ENCODE data around the gene CHRM1.
A peak's percentile ranks its signal among the peaks of the same experiment; 100 is the strongest.

The CHRM1 gene

GRCh38 chr11:62902932-62903331, 18.2 kb downstream of the CHRM1 start:
- Mint-ChIP-seq H3K9me3 (no peaks in the 10 kb centered on the region), H3K27me3 (peaks cover 55% of the 10 kb centered on the region), H3K27ac (no peak overlapping the region), H3K4me3 (no peak overlapping the region), H3K36me3 (ENCODE audit: low read depth) (no peaks in the 10 kb centered on the region), H3K4me1 (ENCODE audit: low read depth) (peaks cover 35% of the 10 kb centered on the region)
- intact Hi-C loops (cut with micrococcal nuclease), result no loop called here

- Mint-ChIP-seq H3K27me3 (peaks cover 40% of the 10 kb centered on the region), H3K27ac (no peak overlapping the region), H3K4me1 (ENCODE audit: low read depth) (peaks cover 21% of the 10 kb centered on the region)
Observed at GRCh38 chr11:62898027-62898426, 23.1 kb downstream of the CHRM1 start.

GRCh38 chr11:62897311-62897710, 23.9 kb downstream of the CHRM1 start:
- no peak overlapping the region for H3K27ac Mint-ChIP-seq
- no peaks in the 10 kb centered on the region for H3K9me3 Mint-ChIP-seq
- H3K36me3 Mint-ChIP-seq (ENCODE audit: low read depth), result no peaks in the 10 kb centered on the region
- H3K27me3 Mint-ChIP-seq, result peaks cover 39% of the 10 kb centered on the region
- H3K4me3 Mint-ChIP-seq, result no peak overlapping the region
- intact Hi-C loops (cut with micrococcal nuclease), result no loop called here
- H3K4me1 Mint-ChIP-seq (ENCODE audit: low read depth), result peaks cover 14% of the 10 kb centered on the region

More at GRCh38 chr11:62898027-62898426, 23.1 kb downstream of the CHRM1 start:
- Mint-ChIP-seq H3K4me3 (no peak overlapping the region), H3K36me3 (ENCODE audit: low read depth) (no peaks in the 10 kb centered on the region), H3K9me3 (no peaks in the 10 kb centered on the region)
- intact Hi-C loops (cut with micrococcal nuclease), result no loop called here

- Mint-ChIP-seq H3K27me3 (peaks cover 33% of the 10 kb centered on the region), H3K36me3 (ENCODE audit: low read depth) (no peaks in the 10 kb centered on the region), H3K27ac (no peak overlapping the region), H3K9me3 (no peaks in the 10 kb centered on the region), H3K4me1 (ENCODE audit: low read depth) (peaks cover 11% of the 10 kb centered on the region), H3K4me3 (no peak overlapping the region)
- intact Hi-C loops (cut with micrococcal nuclease), result no loop called here
Observed at GRCh38 chr11:62896049-62896448, 25.1 kb downstream of the CHRM1 start.

- intact Hi-C loops (cut with micrococcal nuclease), result no loop called here
- Mint-ChIP-seq H3K36me3 (ENCODE audit: low read depth) (no peaks in the 10 kb centered on the region), H3K4me1 (ENCODE audit: low read depth) (peaks cover 16% of the 10 kb centered on the region), H3K27me3 (peaks cover 27% of the 10 kb centered on the region), H3K9me3 (no peaks in the 10 kb centered on the region), H3K4me3 (no peak overlapping the region), H3K27ac (no peak overlapping the region)
Observed at GRCh38 chr11:62895501-62895900, 25.7 kb downstream of the CHRM1 start.

GRCh38 chr11:62892077-62892922, 28.9 kb downstream of the CHRM1 start:
- H3K27ac Mint-ChIP-seq, result no peak overlapping the region
- H3K9me3 Mint-ChIP-seq, result no peaks in the 10 kb centered on the region
- intact Hi-C loops (cut with micrococcal nuclease), result no loop called here
- H3K4me1 Mint-ChIP-seq (ENCODE audit: low read depth), result peaks cover 44% of the 10 kb centered on the region
- H3K27me3 Mint-ChIP-seq, result peaks cover 7% of the 10 kb centered on the region
- peaks cover 29% of the 10 kb centered on the region for H3K36me3 Mint-ChIP-seq (ENCODE audit: low read depth)
- H3K4me3 Mint-ChIP-seq, result no peak overlapping the region

- H3K4me1 Mint-ChIP-seq (ENCODE audit: low read depth), result peaks cover 60% of the 10 kb centered on the region
- intact Hi-C loops (cut with micrococcal nuclease), result no loop called here
- peak overlapping the region; percentile 65 for H3K27ac Mint-ChIP-seq
Observed at GRCh38 chr11:62889484-62890437, 31.4 kb downstream of the CHRM1 start.

GRCh38 chr11:62889126-62889483, 32.1 kb downstream of the CHRM1 start:
- Mint-ChIP-seq H3K9me3 (no peaks in the 10 kb centered on the region), H3K27ac (peak overlapping the region; percentile 22), H3K27me3 (no peaks in the 10 kb centered on the region), H3K4me1 (ENCODE audit: low read depth) (peaks cover 63% of the 10 kb centered on the region), H3K4me3 (no peak overlapping the region), H3K36me3 (ENCODE audit: low read depth) (peaks cover 61% of the 10 kb centered on the region)
- intact Hi-C loops (cut with micrococcal nuclease), result no loop called here

More at GRCh38 chr11:62889484-62890437, 31.4 kb downstream of the CHRM1 start:
- no peaks in the 10 kb centered on the region for H3K9me3 Mint-ChIP-seq
- H3K36me3 Mint-ChIP-seq (ENCODE audit: low read depth), result peaks cover 55% of the 10 kb centered on the region
- H3K27me3 Mint-ChIP-seq, result peaks cover 4% of the 10 kb centered on the region
- H3K4me3 Mint-ChIP-seq, result no peak overlapping the region

GRCh38 chr11:62888406-62888805, 32.8 kb downstream of the CHRM1 start:
- peak overlapping the region; percentile 22 for H3K27ac Mint-ChIP-seq
- H3K36me3 Mint-ChIP-seq (ENCODE audit: low read depth), result peaks cover 68% of the 10 kb centered on the region
- H3K27me3 Mint-ChIP-seq, result no peaks in the 10 kb centered on the region
- H3K9me3 Mint-ChIP-seq, result no peaks in the 10 kb centered on the region
- no peak overlapping the region for H3K4me3 Mint-ChIP-seq
- intact Hi-C loops (cut with micrococcal nuclease), result no loop called here
- H3K4me1 Mint-ChIP-seq (ENCODE audit: low read depth), result peaks cover 70% of the 10 kb centered on the region

GRCh38 chr11:62885137-62885750, 35.9 kb downstream of the CHRM1 start:
- Mint-ChIP-seq H3K27ac (peak overlapping the region; percentile 37), H3K9me3 (no peaks in the 10 kb centered on the region), H3K4me1 (ENCODE audit: low read depth) (peaks cover 73% of the 10 kb centered on the region), H3K27me3 (no peaks in the 10 kb centered on the region), H3K4me3 (no peak overlapping the region), H3K36me3 (ENCODE audit: low read depth) (peaks cover 100% of the 10 kb centered on the region)
- intact Hi-C loops (cut with micrococcal nuclease), result no loop called here

- peaks cover 69% of the 10 kb centered on the region for H3K4me1 Mint-ChIP-seq (ENCODE audit: low read depth)
- peak overlapping the region; percentile 96 for H3K4me3 Mint-ChIP-seq
- H3K9me3 Mint-ChIP-seq, result no peaks in the 10 kb centered on the region
- intact Hi-C loops (cut with micrococcal nuclease), result no loop called here
- H3K36me3 Mint-ChIP-seq (ENCODE audit: low read depth), result peaks cover 87% of the 10 kb centered on the region
- H3K27ac Mint-ChIP-seq, result peak overlapping the region; percentile 99
- no peaks in the 10 kb centered on the region for H3K27me3 Mint-ChIP-seq
Observed at GRCh38 chr11:62883673-62884072, 37.5 kb downstream of the CHRM1 start.

- intact Hi-C loops (cut with micrococcal nuclease), result no loop called here
- H3K36me3 Mint-ChIP-seq (ENCODE audit: low read depth), result peaks cover 79% of the 10 kb centered on the region
- H3K4me3 Mint-ChIP-seq, result peak overlapping the region; percentile 96
- peak overlapping the region; percentile 99 for H3K27ac Mint-ChIP-seq
- no peaks in the 10 kb centered on the region for H3K27me3 Mint-ChIP-seq
- H3K9me3 Mint-ChIP-seq, result no peaks in the 10 kb centered on the region
- H3K4me1 Mint-ChIP-seq (ENCODE audit: low read depth), result peaks cover 63% of the 10 kb centered on the region
Observed at GRCh38 chr11:62882788-62883501, 38.2 kb downstream of the CHRM1 start.

- Mint-ChIP-seq H3K4me1 (ENCODE audit: low read depth) (peaks cover 64% of the 10 kb centered on the region), H3K9me3 (no peaks in the 10 kb centered on the region), H3K36me3 (ENCODE audit: low read depth) (peaks cover 78% of the 10 kb centered on the region), H3K27me3 (no peaks in the 10 kb centered on the region), H3K4me3 (peak overlapping the region; percentile 96), H3K27ac (peak overlapping the region; percentile 99)
- intact Hi-C loops (cut with micrococcal nuclease), result no loop called here
Observed at GRCh38 chr11:62882431-62882749, 38.8 kb downstream of the CHRM1 start.

Data from dendritic cell treated with granulocyte-macrophage colony-stimulating factor and Interleukin-4, amounts not matched to agents 40 ng/mL and 50 ng/mL, for 4 days (primary cell).